COLO668 (cell line): ENCODE data around the gene TM6SF1.
"Not testable (repeated sequence)": the region's sequence is repeated elsewhere in the genome, so short reads cannot be mapped to it uniquely, and the experiment has no call there.

Experiments
- DNase-seq: peaks from one replicate; lab custom pipeline; 2025; ENCODE audit not compliant: unreplicated experiment; lab: John Stamatoyannopoulos, UW

TM6SF1 gene

DNA sequence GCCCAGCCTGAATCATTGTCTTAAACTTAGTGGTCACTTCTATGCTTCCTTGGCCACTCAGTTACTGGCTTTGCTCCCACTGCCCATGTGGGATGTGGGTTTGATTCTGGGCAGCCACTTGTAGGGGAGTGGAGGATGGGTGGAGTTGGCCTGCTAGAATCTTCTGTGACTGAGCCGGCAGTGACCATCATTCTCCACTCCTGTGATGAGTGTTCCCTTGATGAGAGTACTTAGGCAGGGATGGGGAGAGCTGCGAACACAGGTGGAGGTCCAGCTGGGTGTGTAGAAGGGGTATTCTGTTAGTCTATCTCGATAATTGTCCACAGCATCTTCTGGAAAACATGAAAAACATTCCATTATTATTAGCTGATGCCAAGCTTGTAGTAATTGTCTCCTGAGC is 8.0 kb downstream of the TM6SF1 start:
- DNase-seq: no peak

DNA sequence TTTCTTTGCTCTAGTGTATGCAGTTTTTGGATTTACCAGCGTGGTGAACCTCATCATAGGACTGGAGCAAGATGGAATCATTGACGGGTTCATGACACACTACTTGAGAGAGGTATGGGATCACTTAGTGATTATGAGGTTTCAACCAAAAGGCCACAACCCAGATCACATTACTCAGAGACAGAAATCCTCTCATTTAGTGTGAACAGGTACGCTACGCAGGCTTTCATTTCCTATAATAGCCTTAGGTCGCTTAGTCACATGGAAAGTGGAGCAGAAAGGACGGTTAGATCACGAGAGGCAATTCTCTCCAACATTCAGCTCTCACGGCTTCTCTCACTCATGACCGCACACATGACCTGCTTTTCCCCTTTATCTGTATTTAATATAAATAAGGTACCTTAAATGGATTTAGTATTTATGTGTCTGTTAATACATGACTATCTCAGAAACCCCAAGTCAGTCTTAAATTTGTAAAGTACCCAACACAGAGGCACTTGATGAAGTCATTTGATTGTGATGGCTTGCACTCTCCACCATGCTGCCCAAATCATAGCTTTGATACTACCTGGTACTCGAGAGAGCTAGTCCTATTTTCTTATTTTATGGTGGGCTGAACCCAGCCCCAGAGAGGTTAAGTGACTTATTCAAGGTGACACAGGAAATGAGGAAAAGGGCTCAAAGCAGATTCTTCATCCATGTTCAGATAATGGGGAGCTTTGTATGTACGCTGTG is 8.6 kb downstream of the TM6SF1 start:
- DNase-seq: no peak

DNA sequence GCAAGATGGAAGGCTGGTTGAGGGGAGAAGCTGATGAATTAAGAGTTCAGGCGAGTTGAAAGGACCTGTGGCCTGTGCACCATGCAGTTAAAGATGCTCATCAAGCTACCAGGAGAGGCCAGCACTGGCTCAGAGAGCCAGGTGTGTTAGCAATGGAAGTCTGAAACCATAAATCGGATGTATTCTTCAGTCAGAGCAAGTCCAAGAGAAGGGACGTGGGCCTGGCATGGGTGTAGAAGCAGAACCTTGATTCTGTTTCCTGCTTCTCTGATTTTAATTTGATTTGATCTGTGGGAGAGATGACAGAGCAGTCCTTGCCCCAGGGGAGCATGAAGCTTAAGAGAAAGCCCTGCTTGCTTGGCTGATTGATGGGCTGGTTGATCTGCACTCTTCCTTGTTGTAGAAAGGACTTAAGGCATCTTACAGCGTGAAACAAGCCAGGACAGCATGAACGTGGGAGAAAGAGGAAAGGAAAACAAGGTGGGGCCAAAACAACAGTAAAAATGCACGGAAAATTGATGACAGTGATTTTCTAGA is 10.9 kb downstream of the TM6SF1 start:
- DNase-seq: no peak

DNA sequence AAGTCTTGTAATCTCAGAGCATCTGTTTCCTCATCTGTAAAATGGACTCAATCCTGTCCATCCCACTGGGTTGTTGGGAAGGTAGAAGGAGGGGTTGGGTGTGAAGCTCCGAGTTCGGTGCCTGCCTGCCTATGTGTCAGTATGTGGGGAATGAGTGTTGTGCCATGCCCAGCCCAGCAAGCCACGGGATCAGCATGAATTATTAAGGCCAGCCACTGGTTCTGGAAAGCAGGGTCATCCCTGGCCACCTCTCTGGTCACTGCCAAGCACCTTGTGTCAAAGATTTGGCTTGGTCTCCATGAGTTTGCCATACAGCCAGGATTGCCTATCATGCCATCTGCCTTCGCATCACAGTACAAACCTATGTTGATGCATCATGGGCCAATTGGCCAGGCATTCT is 11.5 kb downstream of the TM6SF1 start:
- no peak for DNase-seq

DNA sequence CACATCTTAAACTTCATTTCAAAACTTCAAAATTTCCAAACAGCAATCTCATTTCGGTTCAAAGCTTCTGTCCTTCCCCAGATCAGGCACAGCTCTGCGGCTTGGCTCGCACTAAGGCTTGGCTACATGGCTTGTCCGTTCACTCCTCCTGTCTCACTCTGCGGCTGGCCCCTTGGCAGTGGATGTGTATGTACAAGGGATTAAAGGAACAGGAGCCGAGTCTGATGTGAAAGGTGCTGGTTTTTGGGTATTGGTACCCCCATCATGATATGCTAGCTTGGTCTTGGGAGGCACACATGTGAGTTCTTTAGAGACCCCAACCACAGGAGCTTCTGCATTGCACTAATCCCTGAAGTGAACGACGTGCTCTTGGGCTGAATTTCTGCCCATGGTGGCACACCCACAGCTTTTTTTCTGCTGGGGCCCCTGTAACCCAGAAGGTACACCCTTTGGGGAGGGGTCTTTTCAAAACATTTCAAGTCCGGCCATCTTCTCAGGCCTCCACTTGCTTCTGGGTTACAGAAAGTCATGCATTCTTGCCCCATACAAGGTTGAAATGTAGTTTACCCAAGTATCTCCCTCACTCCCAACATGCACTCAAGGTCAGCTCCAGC is 12.6 kb downstream of the TM6SF1 start:
- DNase-seq: no peak

DNA sequence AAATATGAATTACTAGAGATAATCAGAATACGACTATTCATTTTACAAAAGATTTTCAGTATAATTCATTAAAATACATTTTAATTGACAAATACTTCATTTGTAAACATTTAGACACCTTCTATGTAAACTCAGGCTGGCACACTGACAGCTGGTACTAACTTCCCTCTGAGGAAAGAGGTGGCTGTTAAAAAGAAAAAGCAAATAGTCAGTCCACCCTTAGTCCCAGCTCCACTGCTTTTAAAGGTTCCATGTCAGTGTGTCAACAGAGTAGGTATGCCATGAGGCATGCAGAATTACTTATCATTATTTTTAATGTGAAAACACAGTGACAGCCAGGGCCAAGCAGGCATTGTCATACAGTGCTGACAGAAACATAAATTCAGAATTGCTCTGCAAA is 16.1 kb downstream of the TM6SF1 start:
- no peak for DNase-seq

DNA sequence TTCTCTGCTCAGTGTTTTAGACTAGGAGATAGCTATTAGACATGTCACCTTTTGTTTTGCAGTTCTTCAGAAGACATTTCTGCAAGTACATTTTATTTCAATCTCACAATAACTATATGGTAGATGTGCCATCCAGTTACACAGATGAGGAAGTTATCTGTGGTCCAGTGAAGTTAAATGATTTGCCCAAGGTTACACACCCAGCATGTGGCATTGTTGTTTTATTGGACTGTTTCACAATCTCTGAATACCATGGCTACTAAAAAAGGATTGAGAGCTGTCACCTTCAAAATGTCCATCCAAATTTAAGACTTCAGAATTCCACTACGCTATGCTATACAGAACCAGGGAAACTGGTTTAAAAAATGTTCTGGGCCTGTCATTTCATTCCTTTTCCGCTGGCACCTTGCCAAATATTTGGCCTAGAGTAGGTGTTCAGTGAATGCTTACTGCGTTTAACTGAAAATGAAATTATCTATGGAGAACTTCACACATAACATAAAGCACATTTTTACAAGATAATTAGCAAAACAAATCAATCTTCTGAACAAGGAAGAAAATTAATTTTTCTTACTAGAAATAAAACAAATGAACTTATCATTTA is 20.2 kb downstream of the TM6SF1 start:
- no peak for DNase-seq

DNA sequence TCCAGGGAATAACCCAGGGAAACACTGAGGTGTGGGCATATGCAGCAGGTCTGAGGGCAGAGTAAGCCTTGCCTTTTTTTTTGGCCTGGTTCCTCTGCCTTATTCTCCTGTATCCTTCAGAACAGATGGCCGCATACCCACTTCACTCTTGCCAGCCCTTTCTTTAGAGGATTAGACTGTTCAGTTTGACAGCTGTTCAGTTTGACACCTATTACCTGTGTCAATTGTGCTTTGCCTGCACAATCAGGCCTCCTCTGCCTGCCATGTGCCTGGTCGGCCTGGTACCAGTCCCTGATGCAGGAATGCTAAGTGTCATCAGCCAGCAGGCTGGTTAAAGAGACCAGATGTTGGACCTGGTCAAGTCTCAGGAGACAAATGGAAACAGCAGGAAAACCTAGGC is 22.3 kb downstream of the TM6SF1 start:
- DNase-seq: no peak

DNA sequence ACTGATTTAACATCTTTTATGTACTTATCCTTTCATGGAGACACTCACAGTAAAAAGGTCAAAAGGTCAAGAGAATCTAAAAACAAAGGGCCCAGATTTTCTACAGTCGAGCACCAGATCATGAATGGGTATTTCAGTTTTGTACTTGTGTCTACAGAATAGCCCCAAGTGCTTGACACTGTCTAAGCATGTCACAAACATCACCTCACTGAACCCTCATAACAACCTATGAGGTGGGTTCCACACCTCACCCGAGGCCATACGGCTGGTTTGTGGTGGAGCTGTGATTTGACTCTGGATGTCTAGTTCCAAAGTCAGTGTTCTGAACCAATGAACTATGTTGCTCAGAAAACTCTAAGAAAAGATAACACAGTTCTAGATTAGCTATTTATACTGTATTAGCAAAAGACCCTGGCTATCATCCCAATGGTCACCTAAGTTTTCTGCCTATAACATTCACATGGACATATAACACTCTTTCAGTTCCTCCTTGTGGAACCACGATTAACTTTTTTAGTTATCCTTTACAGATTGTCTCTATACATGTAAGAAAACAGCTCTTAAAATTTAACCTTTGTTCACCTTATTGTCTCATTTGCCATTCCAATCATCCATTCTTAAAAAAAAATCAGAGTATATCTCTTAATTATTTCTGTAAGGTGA is 25.5 kb downstream of the TM6SF1 start:
- DNase-seq: no peak

DNA sequence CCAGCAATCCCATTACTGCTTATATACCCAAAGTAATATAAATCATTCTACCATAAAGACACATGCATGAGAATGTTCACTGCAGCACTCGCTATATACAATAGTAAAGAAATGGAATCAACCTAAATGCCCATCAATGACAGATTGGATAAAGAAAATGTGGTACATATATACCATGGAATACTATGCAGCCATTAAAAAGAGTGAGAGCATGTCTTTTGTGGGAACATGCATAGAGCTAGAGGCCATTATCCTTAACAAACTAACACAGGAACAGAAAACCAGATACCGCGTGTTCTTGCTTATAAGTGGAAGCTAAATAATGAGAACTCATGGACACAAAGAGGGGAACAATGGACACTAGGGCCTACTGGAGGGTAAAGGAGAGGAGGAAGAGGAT is 34.7 kb downstream of the TM6SF1 start:
- not testable (repeated sequence) for DNase-seq

DNA sequence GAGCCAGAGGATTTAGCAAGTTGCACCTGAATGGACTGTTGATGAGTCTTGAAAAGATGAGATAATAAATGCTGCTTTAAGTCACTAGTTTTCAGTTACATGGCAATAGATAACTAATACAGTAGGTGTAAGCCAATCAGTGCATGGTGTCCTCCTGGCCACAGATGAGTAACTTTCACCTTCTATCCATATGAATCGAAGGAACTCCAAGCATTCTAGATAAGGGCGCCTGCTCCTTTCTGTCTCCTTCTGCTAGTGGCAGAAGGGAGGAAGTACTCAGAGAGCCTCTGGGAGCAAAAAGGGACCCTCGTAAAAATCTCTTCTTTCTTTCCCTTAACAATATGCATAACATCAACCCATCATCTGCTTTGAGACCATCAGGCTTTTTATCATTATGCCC is 37.3 kb downstream of the TM6SF1 start:
- no peak for DNase-seq

DNA sequence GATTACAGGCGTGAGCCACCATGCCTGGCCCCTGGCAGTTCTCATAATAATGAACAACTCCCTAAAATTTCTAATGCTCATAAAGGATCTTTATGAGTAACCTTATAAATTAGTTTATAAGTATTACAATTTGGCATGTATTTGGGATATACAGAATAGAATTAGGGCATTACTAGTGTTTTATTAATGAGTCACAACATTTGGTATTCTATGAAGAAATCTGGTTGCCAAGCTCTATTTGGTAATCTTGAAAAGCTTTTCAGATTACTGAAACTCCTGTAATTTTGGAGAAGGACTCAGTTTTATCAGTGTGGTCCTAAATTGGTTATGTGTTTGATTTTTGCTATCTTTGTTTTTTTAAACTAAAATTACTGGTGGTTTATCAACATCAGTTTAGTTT is 45.8 kb downstream of the TM6SF1 start:
- no peak for DNase-seq

DNA sequence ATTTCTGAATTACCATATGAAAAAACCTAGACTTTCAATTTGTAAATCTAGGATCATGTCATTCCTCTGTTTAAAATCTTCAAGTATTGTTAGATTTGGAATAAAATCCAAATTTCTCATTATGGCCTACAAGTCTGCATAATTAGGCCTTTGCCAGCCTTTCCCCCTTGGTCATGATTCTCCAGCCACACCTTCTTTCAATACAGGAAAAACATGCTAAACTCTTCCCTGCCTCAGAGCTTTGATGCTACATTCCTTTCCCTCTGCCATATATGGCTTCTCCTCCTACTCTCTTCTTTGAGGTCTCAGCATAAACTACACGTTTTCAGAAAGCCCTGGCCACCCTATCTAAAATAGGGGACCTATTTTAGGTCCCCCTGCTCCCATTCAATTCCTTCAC is 48.5 kb downstream of the TM6SF1 start:
- DNase-seq: no peak

DNA sequence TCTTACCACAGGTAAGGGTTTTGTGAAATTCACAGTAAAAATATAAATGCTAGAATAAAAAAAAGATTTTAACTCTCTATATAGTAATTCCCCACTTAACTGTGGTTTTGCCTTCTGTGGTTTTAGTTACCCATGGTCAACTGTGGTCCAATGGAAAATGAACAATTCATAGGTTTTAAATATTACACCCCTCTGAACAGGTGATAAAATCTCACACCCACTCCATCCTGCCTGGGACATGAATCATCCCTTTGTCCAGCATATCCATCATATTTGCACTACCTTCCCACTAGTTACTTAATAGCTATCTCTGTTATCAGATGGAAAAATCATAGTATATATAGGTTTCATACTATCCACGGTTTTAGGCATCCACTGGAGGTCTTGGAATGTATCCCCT is 50.9 kb downstream of the TM6SF1 start:
- DNase-seq: no peak

DNA sequence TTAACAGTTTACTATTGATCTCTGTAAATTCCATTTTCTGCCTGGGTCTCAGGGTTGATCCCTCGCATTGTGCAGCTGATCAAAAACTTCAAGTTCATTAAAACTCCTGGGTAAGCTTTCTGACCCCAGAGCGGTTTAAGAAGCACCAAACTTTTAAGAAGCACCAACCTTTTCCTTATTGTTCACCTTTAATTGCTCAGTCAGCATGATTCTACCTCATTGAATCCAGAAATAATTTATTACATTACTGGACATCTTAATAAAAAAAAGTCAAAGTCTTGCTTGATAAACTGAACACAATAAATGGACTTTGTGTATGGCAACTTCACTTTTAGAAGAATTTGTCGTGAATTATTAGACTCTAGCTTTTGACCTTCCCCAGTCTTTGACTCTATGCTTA is 53.3 kb downstream of the TM6SF1 start:
- no peak for DNase-seq

DNA sequence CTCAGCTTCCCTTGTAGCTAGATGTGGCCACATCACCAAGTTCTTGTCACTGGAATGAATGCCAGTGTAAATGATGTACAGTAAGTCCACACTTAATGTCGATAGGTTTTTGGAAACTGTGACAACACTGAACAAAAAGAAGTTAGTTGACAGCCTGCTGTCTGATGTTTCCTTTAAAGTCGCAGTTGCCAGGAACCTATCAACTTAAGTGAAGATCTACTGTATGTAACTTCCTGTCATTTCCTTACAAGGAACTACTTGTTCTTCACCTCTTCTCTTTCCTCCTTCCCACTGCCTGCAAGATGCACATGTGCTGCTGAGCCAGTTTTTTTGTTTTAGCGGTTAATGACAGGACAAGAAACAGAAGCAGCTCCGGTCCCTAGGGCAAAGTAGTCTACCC is 55.6 kb downstream of the TM6SF1 start:
- no peak for DNase-seq

DNA sequence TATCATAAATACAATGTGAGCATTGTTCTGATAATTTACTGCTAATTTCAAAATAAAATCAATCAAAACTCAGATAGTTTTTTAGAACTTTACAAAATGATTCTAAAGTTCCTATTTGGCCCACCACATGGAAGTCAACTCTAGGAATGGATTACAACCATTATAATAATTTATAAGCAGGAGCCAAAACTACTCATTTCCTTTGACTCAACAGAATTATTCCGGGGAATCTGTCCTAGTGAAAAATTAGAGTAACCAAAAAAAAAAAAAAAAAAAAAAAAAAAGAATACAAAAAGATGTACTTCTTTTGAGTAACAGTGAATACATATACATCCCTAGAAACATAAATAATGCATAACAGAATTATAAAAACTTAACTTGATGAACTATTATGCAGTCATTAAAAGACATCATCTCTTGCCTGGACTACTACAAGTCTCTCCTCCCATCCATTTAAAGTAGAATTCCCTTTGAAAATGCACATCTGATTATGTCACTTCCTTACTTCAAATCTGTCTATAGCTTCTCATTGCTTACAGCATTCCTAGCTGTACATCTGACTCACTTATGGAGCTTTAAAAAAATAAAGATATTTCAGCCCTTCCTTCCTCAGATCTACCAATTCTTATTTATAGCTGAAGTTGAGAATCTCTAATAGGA is 56.8 kb downstream of the TM6SF1 start:
- DNase-seq: no peak

DNA sequence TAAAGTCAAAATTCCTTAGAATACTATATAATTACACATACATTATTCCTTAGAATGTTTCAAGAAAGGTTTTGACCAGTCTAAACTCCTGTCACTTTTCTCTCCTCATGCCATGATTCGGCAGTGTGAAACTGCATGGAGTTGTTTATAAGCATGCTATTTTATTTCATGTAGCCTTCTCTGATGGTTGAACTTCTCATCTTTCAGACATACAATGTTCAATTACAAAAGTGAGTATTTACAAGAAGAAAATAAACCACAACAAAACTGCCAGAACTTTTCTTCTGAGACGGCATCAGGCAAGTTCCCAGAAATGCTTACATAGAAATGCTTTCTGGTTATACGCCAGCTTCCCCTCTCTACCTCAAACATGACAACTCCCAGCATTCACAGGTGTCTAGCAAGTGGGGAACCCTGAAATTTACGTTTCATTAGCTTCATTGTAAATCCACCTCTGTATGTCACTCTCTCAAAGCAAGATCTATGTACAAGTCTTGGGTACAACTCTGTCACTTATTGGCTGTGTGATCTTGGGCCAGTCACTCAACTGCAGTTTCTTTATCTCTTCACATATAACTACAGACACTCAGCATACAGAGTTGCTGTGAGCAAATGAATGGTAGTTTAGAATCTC is 57.4 kb downstream of the TM6SF1 start:
- DNase-seq: no peak

DNA sequence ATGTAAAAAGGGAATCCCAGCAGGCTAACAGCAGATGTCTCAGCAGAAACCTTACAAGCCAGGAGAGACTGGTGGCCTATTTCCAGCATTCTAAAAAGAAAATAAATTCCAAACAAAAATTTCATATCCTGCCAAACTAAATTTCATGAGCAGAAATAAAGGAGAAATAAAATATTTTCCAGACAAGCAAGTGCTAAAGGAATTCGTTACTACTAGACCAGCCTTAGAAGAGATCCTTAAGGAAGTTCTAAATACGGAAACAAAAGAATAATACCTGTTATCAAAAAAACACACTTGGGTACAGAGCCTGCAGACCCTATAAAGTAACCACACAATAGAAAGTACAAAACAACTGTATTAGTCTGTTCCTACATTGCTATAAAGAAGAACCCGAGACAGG is 58.8 kb downstream of the TM6SF1 start:
- DNase-seq: no peak

DNA sequence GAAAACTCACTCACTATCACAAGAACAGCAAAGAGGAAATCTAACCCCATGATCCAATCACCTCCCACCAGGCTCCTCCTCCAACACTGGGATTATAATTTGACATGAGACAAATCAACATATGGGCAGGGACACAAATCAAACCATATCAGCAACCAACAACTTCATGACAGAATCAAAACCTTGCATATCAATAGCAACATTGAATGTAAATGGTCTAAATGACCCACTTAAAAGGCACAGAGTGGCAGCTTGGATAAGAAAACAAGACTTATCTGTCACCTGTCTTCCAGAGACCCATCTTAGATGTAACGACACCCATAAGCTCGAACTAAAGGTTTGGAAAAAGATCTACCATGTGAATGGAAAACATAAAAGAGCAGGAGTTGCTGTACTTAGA is 59.4 kb downstream of the TM6SF1 start:
- no peak for DNase-seq

DNA sequence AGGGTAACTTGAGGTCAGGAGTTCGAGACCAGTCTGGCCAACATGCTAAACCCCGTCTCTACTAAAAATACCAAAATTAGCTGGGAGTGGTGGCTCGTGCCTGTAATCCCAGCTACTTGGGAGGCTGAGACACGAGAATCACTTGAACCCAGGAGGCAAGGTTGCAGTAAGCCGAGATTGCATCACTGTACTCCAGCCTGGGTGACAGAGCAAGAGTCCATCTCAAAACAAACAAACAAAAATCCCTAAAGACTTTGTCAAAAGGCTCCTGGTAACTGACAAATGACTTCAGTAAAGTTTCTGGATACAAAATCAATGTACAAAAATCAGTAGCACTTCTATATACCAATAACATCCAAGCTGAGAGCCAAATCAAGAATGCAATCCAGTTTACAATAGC is 62.1 kb downstream of the TM6SF1 start:
- DNase-seq: not testable (repeated sequence)
